Liver (tissue), 3 donors: Measurements from ENCODE around the gene METRN.

Source experiments
- ATF3 ChIP-seq: IDR thresholded peaks from 2 replicates; pipeline ENCODE4 v1.6.1; 2016; ENCODE audit warnings: antibody characterized with exemption
- CTCF ChIP-seq: fragments of 150-350 bp; IDR thresholded peaks from 2 replicates; pipeline ENCODE4 v1.5.1; 2017; ENCODE audit warnings: improper control_type of control experiment, low read depth, low read length; ENCODE audit not compliant: missing input control
- FOXA1 ChIP-seq: IDR thresholded peaks from 2 replicates; pipeline ENCODE4 v1.6.1; 2016; ENCODE audit warnings: antibody characterized with exemption
- GABPA ChIP-seq, 2 donors: IDR thresholded peaks in 1 of 2; conservative IDR thresholded peaks in 1 of 2; 2 replicates each; pipeline ENCODE4 v1.6.1; 2016; ENCODE audit warnings: antibody characterized with exemption in 2 of 2, mild to moderate bottlenecking in 1 of 2, moderate library complexity in 1 of 2
- MAX ChIP-seq: IDR thresholded peaks from 2 replicates; pipeline ENCODE4 v1.6.1; 2016; ENCODE audit warnings: antibody characterized with exemption
- NR2F2 ChIP-seq: IDR thresholded peaks from 2 replicates; pipeline ENCODE4 v1.6.1; 2016; ENCODE audit warnings: antibody characterized with exemption
- REST ChIP-seq: IDR thresholded peaks from 2 replicates; pipeline ENCODE4 v1.6.1; 2016; ENCODE audit warnings: antibody characterized with exemption, mild to moderate bottlenecking
- SP1 ChIP-seq: IDR thresholded peaks from 2 replicates; pipeline ENCODE4 v1.6.1; 2018; ENCODE audit warnings: antibody characterized with exemption, mild to moderate bottlenecking
- TAF1 ChIP-seq: conservative IDR thresholded peaks from 2 replicates; pipeline ENCODE4 v1.6.1; 2016; ENCODE audit warnings: antibody characterized with exemption, mild to moderate bottlenecking
- YY1 ChIP-seq: IDR thresholded peaks from 2 replicates; pipeline ENCODE4 v1.6.1; 2016; ENCODE audit warnings: antibody characterized with exemption, mild to moderate bottlenecking
- ZBTB33 ChIP-seq: IDR thresholded peaks from 2 replicates; pipeline ENCODE4 v1.6.1; 2016; ENCODE audit warnings: antibody characterized with exemption
- donor health status: healthy.
- donor health status: healthy.

GRCh38 chr16:718389-718788 lies 3.5 kb downstream of the METRN start:
- TF ChIP-seq ATF3 = no peak
- no peak for TF ChIP-seq CTCF
- TF ChIP-seq GABPA (IDR thresholded peaks at IDR 0.05 in 1 of 2, conservative IDR thresholded peaks at IDR 0.05 in 1 of 2) = no peak
- no peak for TF ChIP-seq FOXA1
- TF ChIP-seq NR2F2 = no peak
- no peak for TF ChIP-seq YY1
- no peak for TF ChIP-seq REST
- TF ChIP-seq ZBTB33 = no peak
- no peak for TF ChIP-seq SP1
- no peak for TF ChIP-seq TAF1
- no peak for TF ChIP-seq MAX
